Pancreas (tissue), 10 donors: Measurements from ENCODE around the gene SERF2. TPM values are rescaled to one million over a fixed set of nuclear protein-coding genes. Genes with fewer than 3 reads are reported as not detected.
A peak's percentile ranks its signal among the peaks of the same experiment; 100 is the strongest.

Source experiments
- ATAC-seq, 4 donors: fragments of 200-7000 bp; cut with Tn5 transposase; one replicate each; pipeline versions ENCODE4 v1.8.0 to v1.9.1; 2020; ENCODE audit warnings: mild to moderate bottlenecking in 4 of 4, moderate library complexity in 4 of 4
- DNase-seq, 6 donors: peaks; one replicate each; pipeline ENCODE4 v3.0.0-alpha.2; 2020
- FAIRE-seq: peaks from 2 replicates; lab custom pipeline; 2012; peaks lifted over from hg19 to GRCh38; lab: Jason Lieb, UNC
- H3K27ac ChIP-seq, 4 donors: fragments of 200-600 bp; sonication (generic); 1 replicate in 3 of 4; 2 replicates in 1 of 4; pipeline versions ENCODE4 v1.5.0 to v1.8.0; 2020
- H3K27me3 ChIP-seq, 4 donors: fragments of 200-600 bp; one replicate each; pipeline ENCODE4 v1.8.0; 2021
- H3K36me3 ChIP-seq, 3 donors: fragments of 200-600 bp; sonication (generic) in 1 of 3; one replicate each; pipeline versions ENCODE4 v1.5.0 to v1.8.0; 2020 to 2021
- H3K4me1 ChIP-seq, 3 donors: fragments of 200-600 bp; one replicate each; pipeline ENCODE4 v1.8.0; 2021
- H3K4me3 ChIP-seq, 4 donors: fragments of 200-600 bp; sonication (generic) in 2 of 4; one replicate each; pipeline versions ENCODE4 v1.5.0 to v1.8.0; 2020 to 2021
- H3K9me3 ChIP-seq, 4 donors: fragments of 200-600 bp; one replicate each; pipeline ENCODE4 v1.8.0; 2021
- CTCF ChIP-seq, 4 donors: fragments of 200-600 bp; sonication (generic) in 3 of 4; IDR thresholded peaks; one replicate each; pipeline versions ENCODE4 v1.5.0 to v1.8.0; 2021; ENCODE audit warnings: antibody characterized with exemption in 4 of 4
- WGBS, 2 donors: extraction: QIAGEN DNeasy Blood & Tissue Kit; methylation state at CpG; one replicate each; pipeline ENCODE4 v1.1.7; 2013; 5-methylcytosine and 5-hydroxymethylcytosine counted together
- intact Hi-C, 3 donors: fragments of 100-400 bp; cut with DNase I; formaldehyde crosslinking; loops; one replicate each; pipeline versions ENCODE4 v1.11.1 to v1.14.2; 2022
- polyA plus RNA-seq, 2 donors: library from polyadenylated mRNA; stranded (reverse); fragments of 200-250 nt; gene quantifications; one replicate each; pipeline ENCODE4 v1.2.3, GENCODE V29; 2013
- total RNA-seq, 6 donors: library from RNA; stranded (reverse); fragmentation: NEBNext Ultra II Directional in 4 of 6; extraction: Animal tissue kit (Norgen Biotek cat#: 25700) in 4 of 6; gene quantifications; one replicate each; pipeline versions ENCODE4 v1.2.1 to v1.2.4, GENCODE V29; 2021 to 2023
- donor health status: healthy with polysubstance abuse.
- donor health status: DM: no; HTN: no; CAD: no; lungs with moderate emphysema.
- donor health status: DM: no; HTN: no; CAD: no.
- donor health status: control.
- donor health status: control.
- donor health status: Bipolar disorder and iron deficiency.
- donor health status: DM: yes; HTN: yes; CAD: no.
- donor health status: DM: no; HTN: no; CAD: no.
- donor health status: DM: no; HTN: no; CAD: no.
- donor health status: DM: yes; HTN: yes; CAD: no.

The SERF2 gene
- total and polyA plus RNA-seq, 8 donors = 245 to 1,722 (median 418) TPM

- DNase-seq (no peak), FAIRE-seq (no peak), ATAC-seq (no peak)
- Histone ChIP-seq H3K36me3 (peaks cover 0 to 14% (median 2%) of the 10 kb centered on the region in 3 donors), H3K4me3 (no peak overlapping the region), H3K27me3 (no peaks in the 10 kb centered on the region), H3K9me3 (no peaks in the 10 kb centered on the region), H3K4me1 (peaks cover 0 to 27% (median 12%) of the 10 kb centered on the region in 3 donors), H3K27ac (no peak overlapping the region)
- intact Hi-C loops = no loop called here
- no peak for TF ChIP-seq CTCF (IDR thresholded peaks at IDR 0.05)
- 40 to 41% methylated on average over 6 of the region's 6 CpGs for WGBS, 2 donors
Observed at GRCh38 chr15:43751885-43752284, 40.2 kb upstream of the SERF2 start.

DNA sequence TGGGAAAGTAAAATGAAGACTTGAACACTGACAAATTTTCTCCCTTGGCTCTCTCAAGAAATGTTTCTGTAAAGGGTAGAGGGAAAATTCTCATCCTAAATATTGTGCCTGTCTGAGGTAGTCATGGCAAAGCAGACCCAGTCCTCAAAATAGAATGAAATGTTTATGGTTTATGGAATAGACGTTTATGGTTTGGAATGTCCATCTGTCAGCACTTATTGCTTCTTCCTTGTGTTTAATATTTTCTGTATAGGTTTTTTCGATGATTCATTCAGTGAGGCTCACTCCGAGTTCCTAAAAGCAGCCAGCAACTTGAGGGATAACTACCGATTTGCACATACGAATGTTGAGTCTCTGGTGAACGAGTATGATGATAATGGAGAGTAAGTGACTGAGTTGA, 29.3 kb upstream of the SERF2 start:
- Histone ChIP-seq H3K4me1 (peaks cover 0 to 2% (median 0%) of the 10 kb centered on the region in 3 donors), H3K36me3 (peaks cover 11 to 93% (median 37%) of the 10 kb centered on the region in 3 donors), H3K27me3 (no peaks in the 10 kb centered on the region), H3K27ac (no peak overlapping the region), H3K9me3 (no peaks in the 10 kb centered on the region), H3K4me3 (no peak overlapping the region)
- intact Hi-C loops = no loop called here
- ATAC-seq (no peak), FAIRE-seq (no peak), DNase-seq (no peak)
- 78 to 84% methylated on average over 6 of the region's 6 CpGs for WGBS, 2 donors
- no peak for TF ChIP-seq CTCF (IDR thresholded peaks at IDR 0.05)

- DNase-seq (no peak), ATAC-seq (no peak), FAIRE-seq (no peak)
- intact Hi-C loops = no loop called here
- Histone ChIP-seq H3K36me3 (peaks cover 6 to 93% (median 33%) of the 10 kb centered on the region in 3 donors), H3K4me1 (peaks cover 0 to 2% (median 0%) of the 10 kb centered on the region in 3 donors), H3K27ac (no peak overlapping the region), H3K4me3 (no peak overlapping the region), H3K9me3 (no peaks in the 10 kb centered on the region), H3K27me3 (no peaks in the 10 kb centered on the region)
- no peak for TF ChIP-seq CTCF (IDR thresholded peaks at IDR 0.05)
- WGBS, 2 donors = 48 to 50% methylated on average over 2 of the region's 2 CpGs
Observed at GRCh38 chr15:43763819-43764446, 28.2 kb upstream of the SERF2 start.

GRCh38 chr15:43769584-43770228, 22.4 kb upstream of the SERF2 start:
- intact Hi-C loops = no loop called here
- DNase-seq = peak in 2 of 6 donors; percentile 48 to 49
- H3K4me1 ChIP-seq = no peaks in the 10 kb centered on the region
- WGBS, 2 donors = 60 to 67% methylated on average over 5 of the region's 5 CpGs
- H3K36me3 ChIP-seq = peaks cover 10 to 89% (median 59%) of the 10 kb centered on the region in 3 donors
- H3K27me3 ChIP-seq = no peaks in the 10 kb centered on the region
- peak; percentile 34 for FAIRE-seq
- H3K4me3 ChIP-seq = no peak overlapping the region
- no peak overlapping the region for H3K27ac ChIP-seq
- peak; percentile 47 to 88 (median 81) for ATAC-seq
- no peaks in the 10 kb centered on the region for H3K9me3 ChIP-seq
- TF ChIP-seq CTCF (IDR thresholded peaks at IDR 0.05) = peak; percentile 51 to 72 (median 61)

DNA sequence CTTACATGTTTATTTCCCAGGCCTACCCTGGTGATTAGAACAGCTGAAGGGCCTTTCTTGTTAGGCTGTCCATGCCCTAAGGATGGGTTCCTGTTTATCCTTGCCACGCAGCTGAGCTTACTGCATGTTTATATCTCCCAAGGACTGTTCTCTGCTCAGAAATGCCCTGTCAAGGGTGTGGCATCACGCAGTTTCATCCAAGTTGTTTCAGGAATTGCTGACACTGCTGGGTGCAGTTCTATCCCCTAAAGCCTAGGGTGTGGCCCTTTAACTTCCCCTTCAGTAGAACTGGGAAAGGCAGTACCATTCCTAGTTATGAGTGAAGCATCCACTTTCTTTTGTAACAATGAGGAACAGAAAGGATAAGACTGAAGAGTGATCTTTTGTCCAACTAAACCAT, 20.3 kb upstream of the SERF2 start:
- no peak for DNase-seq
- TF ChIP-seq CTCF (IDR thresholded peaks at IDR 0.05) = no peak
- Histone ChIP-seq H3K27ac (no peak overlapping the region), H3K4me3 (no peak overlapping the region), H3K9me3 (no peaks in the 10 kb centered on the region), H3K4me1 (no peaks in the 10 kb centered on the region), H3K36me3 (peaks cover 10 to 68% (median 43%) of the 10 kb centered on the region in 3 donors), H3K27me3 (no peaks in the 10 kb centered on the region)
- WGBS, 2 donors = 84 to 87% methylated on average over 2 of the region's 2 CpGs
- no peak for ATAC-seq
- FAIRE-seq = no peak
- intact Hi-C loops = no loop called here
